Natural killer cell (primary cell): ENCODE data around the gene RYR1. TPM values are rescaled to one million over a fixed set of nuclear protein-coding genes. Genes with fewer than 3 reads are reported as not detected.

ENCODE experiments used
- ATAC-seq, 3 donors: fragments of 150-1000 bp in 2 of 3; fragments of 200-7000 bp in 1 of 3; cut with Tn5 transposase; 1 replicate in 1 of 3; 2 replicates in 2 of 3; pipeline ENCODE4 v1.10.0; 2021; ENCODE audit warnings: mild to moderate bottlenecking in 2 of 3, moderate library complexity in 2 of 3
- DNase-seq, 2 donors: peaks; one replicate each; pipeline versions ENCODE4 v3.0.0 to v3.0.0-alpha.2; 2013 to 2021; ENCODE audit warnings: mixed read lengths in 1 of 2
- H3K27ac ChIP-seq: one replicate; pipeline ENCODE4 v1.5.1; 2013; ENCODE audit warnings: mild to moderate bottlenecking, low read length
- H3K27me3 ChIP-seq: one replicate; pipeline ENCODE4 v1.6.1; 2013; ENCODE audit warnings: low read length; ENCODE audit not compliant: control insufficient read depth, insufficient read depth
- H3K36me3 ChIP-seq: one replicate; pipeline ENCODE4 v1.6.1; 2013; ENCODE audit warnings: low read length; ENCODE audit not compliant: control insufficient read depth, insufficient read depth
- H3K4me1 ChIP-seq: one replicate; pipeline ENCODE4 v1.6.1; 2013; ENCODE audit warnings: low read length; ENCODE audit not compliant: control insufficient read depth, insufficient read depth
- H3K4me3 ChIP-seq: one replicate; pipeline ENCODE4 v1.5.1; 2013; ENCODE audit warnings: low read length
- H3K9me3 ChIP-seq: one replicate; pipeline ENCODE4 v1.6.1; 2013; ENCODE audit warnings: low read length; ENCODE audit not compliant: control insufficient read depth, insufficient read depth
- H3K27ac Mint-ChIP-seq, 2 donors: one replicate each; pipeline ENCODE4 v1.8.0; 2022; ENCODE audit warnings: mild to moderate bottlenecking in 2 of 2, mixed read lengths in 2 of 2, moderate library complexity in 1 of 2
- H3K27me3 Mint-ChIP-seq, 2 donors: one replicate each; pipeline ENCODE4 v1.8.0; 2022; ENCODE audit warnings: low read depth in 2 of 2, mixed read lengths in 2 of 2
- H3K36me3 Mint-ChIP-seq: one replicate; pipeline ENCODE4 v1.8.0; 2022; ENCODE audit warnings: mixed read lengths
- H3K4me1 Mint-ChIP-seq, 2 donors: one replicate each; pipeline ENCODE4 v1.8.0; 2022; ENCODE audit warnings: mixed read lengths in 2 of 2
- H3K4me3 Mint-ChIP-seq: one replicate; pipeline ENCODE4 v1.8.0; 2022; ENCODE audit warnings: mild to moderate bottlenecking, moderate library complexity, mixed read lengths
- H3K9me3 Mint-ChIP-seq, 2 donors: one replicate each; pipeline ENCODE4 v1.8.0; 2022; ENCODE audit warnings: mixed read lengths in 2 of 2
- CTCF ChIP-seq: fragments of 200-600 bp; IDR thresholded peaks from one replicate; pipeline ENCODE4 v1.8.0; 2022; ENCODE audit warnings: antibody characterized with exemption
- WGBS: methylation state at CpG from one replicate; pipeline ENCODE4 v1.1.7; 2013; ENCODE audit warnings: missing lambda C conversion rate; ENCODE audit not compliant: insufficient coverage; 5-methylcytosine and 5-hydroxymethylcytosine counted together
- intact Hi-C: fragments of 100-400 bp; cut with micrococcal nuclease; formaldehyde crosslinking; loops from one replicate; pipeline ENCODE4 v1.14.2; 2022
- total RNA-seq, 4 donors: library from RNA; stranded (reverse); fragments of 120-200 nt in 1 of 4; gene quantifications; one replicate each; pipeline versions ENCODE4 v1.2.3 to v1.2.4, GENCODE V29; 2013 to 2022

Gene RYR1
- total RNA-seq, 3 donors from 2014 or later (not counting 1 experiment from before 2014, with no cell fraction given), result 0.05 to 1.0 (median 0.65) TPM

- no peak for TF ChIP-seq CTCF
- DNase-seq, result no peak
- Histone ChIP-seq H3K36me3 (no peaks in the 10 kb centered on the region), H3K27me3 (peaks cover 20% of the 10 kb centered on the region), H3K4me3 (no peak overlapping the region), H3K4me1 (peaks cover 25% of the 10 kb centered on the region), H3K27ac (no peak overlapping the region), H3K9me3 (no peaks in the 10 kb centered on the region)
- H3K9me3 Mint-ChIP-seq, result no peaks in the 10 kb centered on the region
- intact Hi-C loops, result no loop called here
- peaks cover 13 to 32% of the 10 kb centered on the region in 2 donors for H3K4me1 Mint-ChIP-seq
- H3K27ac Mint-ChIP-seq, result no peak overlapping the region
- H3K4me3 Mint-ChIP-seq, result no peak overlapping the region
- no peaks in the 10 kb centered on the region for H3K36me3 Mint-ChIP-seq
- 82% methylated on average over 6 of the region's 6 CpGs for WGBS
- ATAC-seq, result no peak
- H3K27me3 Mint-ChIP-seq, result peaks cover 34 to 41% of the 10 kb centered on the region in 2 donors
Observed at GRCh38 chr19:38392707-38393308, 40.7 kb upstream of the RYR1 start.

- 7% methylated on average over 30 of the region's 30 CpGs for WGBS
- H3K27ac ChIP-seq, result no peak overlapping the region
- peaks cover 11% of the 10 kb centered on the region for H3K4me1 ChIP-seq
- Mint-ChIP-seq H3K9me3 (no peaks in the 10 kb centered on the region), H3K4me1 (peaks cover 7 to 26% of the 10 kb centered on the region in 2 donors), H3K27ac (no peak overlapping the region), H3K27me3 (peaks cover 34 to 41% of the 10 kb centered on the region in 2 donors), H3K36me3 (no peaks in the 10 kb centered on the region), H3K4me3 (no peak overlapping the region)
- intact Hi-C loops, result no loop called here
- H3K4me3 ChIP-seq, result no peak overlapping the region
- no peaks in the 10 kb centered on the region for H3K36me3 ChIP-seq
- H3K9me3 ChIP-seq, result no peaks in the 10 kb centered on the region
- ATAC-seq, result peak; percentile 48 to 81 (median 69)
- peaks cover 20% of the 10 kb centered on the region for H3K27me3 ChIP-seq
- TF ChIP-seq CTCF, result no peak
- DNase-seq, result peak in 1 of 2 donors; percentile 77
Observed at GRCh38 chr19:38394488-38394887, 39.0 kb upstream of the RYR1 start.

GRCh38 chr19:38395381-38396114, 37.9 kb upstream of the RYR1 start:
- no peak overlapping the region for H3K4me3 ChIP-seq
- Mint-ChIP-seq H3K27ac (no peak overlapping the region), H3K36me3 (no peaks in the 10 kb centered on the region), H3K9me3 (no peaks in the 10 kb centered on the region), H3K4me1 (peaks cover 7 to 21% of the 10 kb centered on the region in 2 donors), H3K4me3 (peak overlapping the region; percentile 59), H3K27me3 (peaks cover 44 to 48% of the 10 kb centered on the region in 2 donors)
- DNase-seq (peak in 1 of 2 donors; percentile 73), ATAC-seq (peak; percentile 64 to 76 (median 65))
- H3K36me3 ChIP-seq, result no peaks in the 10 kb centered on the region
- intact Hi-C loops, result no loop called here
- no peak overlapping the region for H3K27ac ChIP-seq
- peaks cover 20% of the 10 kb centered on the region for H3K27me3 ChIP-seq
- H3K9me3 ChIP-seq, result no peaks in the 10 kb centered on the region
- peaks cover 11% of the 10 kb centered on the region for H3K4me1 ChIP-seq
- WGBS, result 7% methylated on average over 86 of the region's 86 CpGs
- TF ChIP-seq CTCF, result no peak
